BJ (cell line): ENCODE data around the gene UTS2. TPM values are rescaled to one million over a fixed set of nuclear protein-coding genes. Genes with fewer than 3 reads are reported as not detected.

Experiments
- CTCF ChIA-PET: fragments of 350-600 bp; formaldehyde crosslinking; extraction: SDS; loops from one replicate; lab custom pipeline; 2021; ENCODE audit warnings: antibody characterized with exemption, inconsistent platforms; lab: Yijun Ruan, JAX
- POLR2A ChIA-PET: fragments of 300-600 bp; sonication (Branson Sonifier 250); formaldehyde crosslinking; extraction: SDS; loops from one replicate; lab custom pipeline; 2021; ENCODE audit warnings: antibody characterized with exemption; lab: Charles Lee
- DNase-seq: peaks from one replicate; pipeline ENCODE4 v3.0.0-alpha.2; 2011; ENCODE audit warnings: low read depth
- H3K27me3 ChIP-seq: 2 replicates; pipeline ENCODE4 v1.6.0; 2011; ENCODE audit warnings: low read length; ENCODE audit not compliant: control insufficient read depth, insufficient read depth
- H3K36me3 ChIP-seq: 2 replicates; pipeline ENCODE4 v1.5.1; 2011; ENCODE audit warnings: low read length; ENCODE audit not compliant: control insufficient read depth, insufficient read depth
- H3K4me3 ChIP-seq: 2 replicates; pipeline ENCODE4 v1.5.1; 2011; ENCODE audit warnings: low read depth, mild to moderate bottlenecking, control low read depth, low read length
- CTCF ChIP-seq: IDR thresholded peaks from 2 replicates; pipeline ENCODE4 v1.5.1; 2011; ENCODE audit warnings: low read depth, mild to moderate bottlenecking, control low read depth, inconsistent platforms, low read length, moderate library complexity; ENCODE audit not compliant: insufficient read depth
- polyA plus RNA-seq: library from polyadenylated mRNA; depleted of rRNA; stranded (reverse); fragments of >200 nt; gene quantifications from 2 replicates; pipeline ENCODE4 v1.2.3, GENCODE V29; 2011

The UTS2 gene
- polyA plus RNA-seq, 1 experiment: not detected

GRCh38 chr1:7869136-7869920 lies 16.5 kb upstream of the UTS2 start:
- POLR2A ChIA-PET: no interaction called here
- Histone ChIP-seq H3K27me3 (no peaks in the 10 kb centered on the region), H3K4me3 (no peak overlapping the region), H3K36me3 (no peaks in the 10 kb centered on the region)
- CTCF ChIA-PET: no interaction called here
- TF ChIP-seq CTCF: no peak
- no peak for DNase-seq

DNA sequence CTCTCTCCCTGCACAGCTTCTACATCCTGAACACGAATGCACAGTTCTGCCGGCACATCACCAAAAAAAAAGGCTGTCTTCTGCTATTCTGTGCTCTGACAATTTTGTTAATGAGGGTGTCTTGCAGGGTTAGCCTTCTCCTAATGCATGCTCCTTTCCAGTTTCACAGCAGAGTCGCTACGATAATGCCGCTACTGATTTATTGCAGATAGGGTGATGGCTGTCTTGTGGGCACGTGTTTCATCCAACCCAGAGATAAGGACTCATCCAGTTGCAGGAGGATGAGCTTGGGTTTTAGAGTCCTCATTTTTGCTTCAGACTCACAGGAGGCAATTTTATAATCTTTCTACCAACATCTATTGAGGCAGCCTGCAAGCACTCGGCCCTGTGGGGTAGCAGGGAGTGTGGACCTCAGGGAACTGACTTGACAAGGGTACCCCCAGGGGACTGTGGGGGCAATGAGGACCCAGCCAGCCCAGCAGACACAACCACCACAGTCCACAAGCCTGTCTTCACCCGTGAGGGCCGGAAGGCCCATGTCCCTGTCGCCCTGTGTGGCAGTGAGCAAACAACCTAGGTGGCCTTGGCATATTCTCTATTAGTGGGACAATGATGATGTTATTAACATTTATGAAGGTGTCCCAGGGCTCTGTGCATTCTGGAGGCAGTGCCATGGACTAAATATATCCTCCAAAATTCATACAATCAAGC lies 15.4 kb upstream of the UTS2 start:
- Histone ChIP-seq H3K4me3 (no peak overlapping the region), H3K27me3 (no peaks in the 10 kb centered on the region), H3K36me3 (no peaks in the 10 kb centered on the region)
- ChIA-PET POLR2A (no interaction called here), CTCF (no interaction called here)
- no peak for TF ChIP-seq CTCF
- DNase-seq: no peak

GRCh38 chr1:7865978-7866377 lies 13.1 kb upstream of the UTS2 start:
- ChIA-PET CTCF (no interaction called here), POLR2A (no interaction called here)
- H3K27me3 ChIP-seq: no peaks in the 10 kb centered on the region
- no peaks in the 10 kb centered on the region for H3K36me3 ChIP-seq
- no peak overlapping the region for H3K4me3 ChIP-seq
- DNase-seq: no peak
- TF ChIP-seq CTCF: no peak

DNA sequence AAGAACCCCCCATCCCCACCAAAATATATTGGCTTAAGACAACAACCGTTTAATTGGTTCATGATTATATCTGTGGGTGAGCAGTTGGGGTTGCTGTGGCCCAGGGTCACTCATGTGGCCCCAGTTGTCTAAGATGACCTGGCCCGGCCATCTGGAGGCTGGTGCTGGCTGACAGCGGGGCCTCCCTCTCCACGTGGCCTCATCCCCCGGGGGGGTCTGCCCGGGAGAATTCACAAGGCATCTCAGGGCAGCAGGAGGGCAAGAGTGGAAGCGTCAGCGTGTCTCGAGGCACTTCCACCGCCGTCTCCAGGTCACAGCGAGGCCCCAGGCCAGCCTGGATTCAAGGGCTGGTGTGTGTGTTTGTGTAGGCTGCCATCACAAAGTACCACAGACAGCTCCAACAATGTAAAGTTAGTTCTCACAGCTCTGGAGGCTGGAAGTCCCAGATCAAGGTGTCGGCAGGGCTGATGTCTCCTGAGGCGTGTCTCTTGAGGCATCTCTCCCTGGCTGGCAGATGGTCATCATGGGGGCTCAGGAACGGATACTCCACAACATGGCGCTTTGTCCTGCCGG lies 11.0 kb upstream of the UTS2 start:
- ChIA-PET POLR2A (no interaction called here), CTCF (no interaction called here)
- Histone ChIP-seq H3K36me3 (no peaks in the 10 kb centered on the region), H3K27me3 (no peaks in the 10 kb centered on the region), H3K4me3 (no peak overlapping the region)
- DNase-seq: no peak
- TF ChIP-seq CTCF: no peak

DNA sequence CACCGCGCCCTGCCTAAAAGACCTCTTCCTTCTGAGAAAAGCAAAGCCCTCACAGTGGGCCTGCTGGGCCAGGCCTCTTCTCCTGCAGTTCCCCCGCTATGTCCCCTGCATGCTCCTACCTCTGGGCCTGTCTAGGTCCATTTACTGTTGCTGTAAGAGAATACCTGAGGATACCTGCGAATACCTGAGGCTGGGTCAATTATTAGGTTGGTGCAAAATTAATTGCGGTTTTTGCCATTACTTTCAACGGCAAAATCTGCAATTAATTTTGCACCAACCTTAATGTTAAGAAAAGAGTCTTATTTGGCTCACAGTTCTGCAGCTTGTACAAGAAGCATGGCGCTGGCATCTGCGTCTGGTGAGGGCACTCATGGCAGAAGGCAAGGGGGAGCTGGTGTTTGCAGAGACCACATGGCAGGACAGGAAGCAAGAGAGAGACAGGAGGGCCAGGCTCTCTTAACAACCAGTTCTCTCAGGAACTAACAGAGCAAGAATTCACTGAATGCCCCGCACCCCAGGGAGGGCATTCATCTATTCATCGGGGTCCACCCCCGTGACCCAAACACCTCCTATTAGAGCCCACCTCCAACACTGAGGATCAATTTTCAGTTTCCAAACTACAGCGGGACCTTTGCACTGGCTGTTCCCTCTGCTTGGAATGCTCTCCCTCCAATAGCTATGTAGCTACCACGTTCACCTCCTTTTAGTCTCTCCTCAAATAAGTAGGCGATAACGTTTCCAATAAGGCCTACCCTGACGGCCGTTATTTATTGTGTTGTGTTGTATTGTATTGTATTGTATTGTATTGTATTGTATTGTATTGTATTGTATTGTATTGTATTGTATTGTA lies 9.6 kb upstream of the UTS2 start:
- TF ChIP-seq CTCF: no peak
- ChIA-PET CTCF (interaction anchor here (0.6 kb wide), 1 partner anchor 28 kb away, joined by 3 read pairs; no protein-coding TSS in a partner anchor), POLR2A (no interaction called here)
- Histone ChIP-seq H3K36me3 (no peaks in the 10 kb centered on the region), H3K27me3 (no peaks in the 10 kb centered on the region), H3K4me3 (no peak overlapping the region)
- no peak for DNase-seq
